NT2/D1 (cell line): Measurements from ENCODE around the gene LEFTY1.
A peak's percentile ranks its signal among the peaks of the same experiment; 100 is the strongest.
"Not testable (repeated sequence)": the region's sequence is repeated elsewhere in the genome, so short reads cannot be mapped to it uniquely, and the experiment has no call there.

Experiments used
- DNase-seq: peaks from one replicate; pipeline ENCODE4 v3.0.0-alpha.2; 2011; ENCODE audit warnings: low read depth, low spot score
- H3K27me3 ChIP-seq: 2 replicates; pipeline ENCODE4 v1.6.0; 2011; ENCODE audit warnings: mild to moderate bottlenecking; ENCODE audit not compliant: insufficient read length, insufficient read depth
- H3K36me3 ChIP-seq: 2 replicates; pipeline ENCODE4 v1.6.1; 2011; ENCODE audit warnings: mild to moderate bottlenecking, low read length, mixed read lengths; ENCODE audit not compliant: insufficient read depth, insufficient read length
- H3K4me1 ChIP-seq: 2 replicates; pipeline ENCODE4 v1.5.1; 2011; ENCODE audit not compliant: insufficient read depth, insufficient read length
- H3K4me3 ChIP-seq: 2 replicates; pipeline ENCODE4 v1.5.1; 2011; ENCODE audit warnings: low read depth; ENCODE audit not compliant: insufficient read length
- H3K9ac ChIP-seq: 2 replicates; pipeline ENCODE4 v1.6.0; 2011; ENCODE audit warnings: low read depth; ENCODE audit not compliant: insufficient read length
- H3K9me3 ChIP-seq: 2 replicates; pipeline ENCODE4 v1.5.1; 2011; ENCODE audit warnings: mild to moderate bottlenecking, low read length; ENCODE audit not compliant: insufficient read depth
- SUZ12 ChIP-seq: IDR thresholded peaks from 2 replicates; pipeline ENCODE4 v1.6.1; 2011; ENCODE audit not compliant: insufficient read length, insufficient read depth; ENCODE audit errors: extremely low read depth
- YY1 ChIP-seq: IDR thresholded peaks from 2 replicates; pipeline ENCODE4 v1.6.1; 2011; ENCODE audit not compliant: insufficient read length, insufficient read depth
- ZNF274 ChIP-seq: IDR thresholded peaks from 2 replicates; pipeline ENCODE4 v1.6.1; 2011; ENCODE audit warnings: mild to moderate bottlenecking, low read depth, low read length

The LEFTY1 gene, protein sequence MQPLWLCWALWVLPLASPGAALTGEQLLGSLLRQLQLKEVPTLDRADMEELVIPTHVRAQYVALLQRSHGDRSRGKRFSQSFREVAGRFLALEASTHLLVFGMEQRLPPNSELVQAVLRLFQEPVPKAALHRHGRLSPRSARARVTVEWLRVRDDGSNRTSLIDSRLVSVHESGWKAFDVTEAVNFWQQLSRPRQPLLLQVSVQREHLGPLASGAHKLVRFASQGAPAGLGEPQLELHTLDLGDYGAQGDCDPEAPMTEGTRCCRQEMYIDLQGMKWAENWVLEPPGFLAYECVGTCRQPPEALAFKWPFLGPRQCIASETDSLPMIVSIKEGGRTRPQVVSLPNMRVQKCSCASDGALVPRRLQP

GRCh38 chr1:225888898-225889601 is at the start of gene LEFTY1:
LEFTY1 (minus strand) TSS chr1:225889146; CDS start chr1:225889066, 80 bp downstream.
- DNase-seq, result no peak
- H3K27me3 ChIP-seq, result peaks cover under 1% of the 10 kb centered on the region
- H3K4me1 ChIP-seq, result peaks cover 28% of the 10 kb centered on the region
- H3K9me3 ChIP-seq, result no peaks in the 10 kb centered on the region
- H3K4me3 ChIP-seq, result no peak within 1 kb of the TSS
- H3K36me3 ChIP-seq, result no peaks in the 10 kb centered on the region
- H3K9ac ChIP-seq, result peak within 1 kb of the TSS; percentile 66
- TF ChIP-seq ZNF274, result no peak
- no peak for TF ChIP-seq SUZ12
- TF ChIP-seq YY1, result no peak

DNA sequence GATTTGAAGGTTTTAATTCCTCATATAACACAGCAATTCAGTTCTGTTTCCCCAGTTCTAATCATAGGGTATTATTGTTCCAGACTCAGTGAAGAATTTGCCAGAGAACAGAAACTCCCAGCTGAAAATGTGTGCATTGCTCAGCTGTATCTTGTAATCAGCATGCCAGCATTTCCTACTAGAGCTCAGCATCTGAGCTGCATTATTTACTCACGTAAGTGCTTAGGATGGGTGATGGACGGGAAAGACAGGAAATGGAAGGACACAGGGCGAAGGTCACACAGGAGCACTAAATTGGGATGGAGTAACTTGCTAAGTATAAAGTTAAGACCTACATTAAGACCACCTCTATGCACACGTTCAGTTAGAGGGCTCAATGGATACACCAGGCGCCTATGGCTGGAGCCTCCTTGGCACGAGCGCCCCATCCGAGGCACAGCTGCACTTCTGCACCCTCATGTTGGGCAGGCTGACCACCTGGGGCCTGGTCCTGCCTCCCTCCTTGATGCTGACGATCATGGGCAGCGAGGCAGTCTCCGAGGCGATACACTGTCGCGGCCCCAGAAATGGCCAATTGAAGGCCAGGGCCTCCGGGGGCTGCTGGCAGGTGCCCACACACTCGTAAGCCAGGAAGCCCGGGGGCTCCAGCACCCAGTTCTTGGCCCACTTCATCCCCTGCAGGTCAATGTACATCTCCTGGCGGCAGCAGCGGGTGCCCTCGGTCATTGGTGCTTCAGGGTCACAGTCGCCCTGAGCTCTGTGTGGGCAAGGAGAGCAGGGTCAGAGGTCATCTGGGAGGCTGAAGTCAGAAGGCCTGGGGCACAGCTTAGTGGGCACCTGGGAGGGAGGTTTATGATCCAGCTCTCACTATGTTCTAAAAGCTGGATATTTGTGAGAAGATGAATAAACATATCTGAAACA is 48.4 kb upstream of the LEFTY1 start:
- Histone ChIP-seq H3K27me3 (peaks cover 14% of the 10 kb centered on the region), H3K9me3 (no peaks in the 10 kb centered on the region), H3K4me1 (no peaks in the 10 kb centered on the region), H3K36me3 (no peaks in the 10 kb centered on the region), H3K4me3 (no peak overlapping the region), H3K9ac (no peak overlapping the region)
- no peak for DNase-seq
- TF ChIP-seq ZNF274, result no peak
- TF ChIP-seq YY1, result no peak
- no peak for TF ChIP-seq SUZ12

DNA sequence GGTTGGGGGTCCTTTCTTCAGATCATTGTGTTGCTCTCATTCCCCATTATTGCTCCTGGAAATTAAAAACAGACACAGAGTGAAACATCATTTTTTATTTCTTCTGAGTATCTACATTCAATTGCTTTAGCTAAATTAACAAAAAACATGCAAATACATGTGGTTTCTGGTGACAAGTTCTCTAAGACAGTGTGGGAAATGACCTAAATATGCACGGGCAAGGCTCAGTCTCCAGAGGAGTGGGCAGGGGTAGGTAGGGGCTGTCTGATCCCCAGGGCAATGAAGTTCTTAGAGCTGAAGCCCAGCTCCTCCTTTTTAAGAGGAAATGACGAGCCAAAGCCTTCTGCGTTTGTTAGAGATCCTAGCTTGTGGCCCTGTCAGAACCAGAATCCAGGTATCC is 47.6 kb upstream of the LEFTY1 start:
- Histone ChIP-seq H3K4me1 (no peaks in the 10 kb centered on the region), H3K4me3 (no peak overlapping the region), H3K9me3 (no peaks in the 10 kb centered on the region), H3K9ac (no peak overlapping the region), H3K36me3 (no peaks in the 10 kb centered on the region), H3K27me3 (peaks cover 7% of the 10 kb centered on the region)
- DNase-seq, result no peak
- TF ChIP-seq ZNF274 (no peak), YY1 (no peak), SUZ12 (no peak)

DNA sequence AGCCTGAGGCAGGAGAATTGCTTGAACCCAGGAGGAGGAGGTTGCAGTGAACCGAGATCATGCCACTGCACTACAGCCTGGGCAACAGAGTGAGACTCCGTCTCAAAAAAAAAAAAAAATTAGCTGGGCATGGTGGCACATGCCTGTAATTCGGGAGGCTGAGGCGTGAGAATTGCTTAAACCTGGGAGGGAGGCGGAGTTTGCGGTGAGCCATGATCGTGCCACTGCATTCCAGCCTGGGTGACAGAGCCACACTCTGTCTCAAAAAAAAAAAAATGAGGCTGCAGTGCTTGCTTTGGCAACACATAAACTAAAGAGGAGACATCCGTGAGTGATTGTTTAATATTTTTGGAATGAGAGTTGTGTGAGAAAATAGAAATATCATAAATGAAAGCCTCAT is 47.1 kb upstream of the LEFTY1 start:
- not testable (repeated sequence) for H3K27me3 ChIP-seq, DNase-seq, H3K36me3 ChIP-seq, H3K9ac ChIP-seq, H3K4me1 ChIP-seq, H3K9me3 ChIP-seq, H3K4me3 ChIP-seq

GRCh38 chr1:225934711-225935110 is 45.8 kb upstream of the LEFTY1 start:
- no peak for TF ChIP-seq YY1
- TF ChIP-seq ZNF274, result no peak
- no peak for TF ChIP-seq SUZ12
- DNase-seq, result no peak
- Histone ChIP-seq H3K4me3 (no peak overlapping the region), H3K9me3 (no peaks in the 10 kb centered on the region), H3K27me3 (no peaks in the 10 kb centered on the region), H3K36me3 (no peaks in the 10 kb centered on the region), H3K4me1 (no peaks in the 10 kb centered on the region), H3K9ac (no peak overlapping the region)

DNA sequence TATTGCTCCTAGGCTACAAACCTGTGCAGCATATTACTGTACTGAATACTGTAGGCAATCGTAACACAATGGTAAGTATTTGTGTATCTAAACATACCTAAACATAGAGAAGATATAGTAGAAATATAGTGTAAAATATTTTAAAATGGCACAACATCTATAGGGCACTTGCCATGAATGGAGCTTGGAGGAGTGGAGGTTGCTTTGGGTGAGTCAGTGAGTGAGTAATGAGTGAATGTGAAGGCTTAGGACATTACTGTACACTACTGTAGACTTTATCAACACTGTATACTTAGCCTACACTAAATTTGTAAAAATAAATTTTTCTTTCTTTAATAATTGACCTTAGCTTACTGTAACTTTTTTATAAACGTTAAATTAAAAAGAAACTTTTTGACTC is 44.1 kb upstream of the LEFTY1 start:
- Histone ChIP-seq H3K27me3 (no peaks in the 10 kb centered on the region), H3K36me3 (no peaks in the 10 kb centered on the region), H3K9ac (no peak overlapping the region), H3K4me1 (peaks cover 2% of the 10 kb centered on the region), H3K4me3 (no peak overlapping the region), H3K9me3 (no peaks in the 10 kb centered on the region)
- DNase-seq, result no peak
- TF ChIP-seq ZNF274 (no peak), SUZ12 (no peak), YY1 (no peak)
